H4 (cell line): ENCODE measurements around the gene KLRC3. TPM values are rescaled to one million over a fixed set of nuclear protein-coding genes. Genes with fewer than 3 reads are reported as not detected.
"Not testable (repeated sequence)": the region's sequence is repeated elsewhere in the genome, so short reads cannot be mapped to it uniquely, and the experiment has no call there.

Experiments used
- DNase-seq: peaks from one replicate; pipeline ENCODE4 v3.0.0-alpha.2; 2015; ENCODE audit warnings: low spot score
- total RNA-seq: library from RNA; depleted of rRNA; stranded (reverse); fragments of >200 nt; shearing (Covaris generic); gene quantifications from 2 replicates; pipeline ENCODE4 v1.2.3, GENCODE V29; 2014; rRNA removed

Gene KLRC3
- total RNA-seq, 1 experiment from 2014 or later, result 0.37 TPM

GRCh38 chr12:10369557-10370415 is 50.6 kb downstream of the KLRC3 start:
- no peak for DNase-seq

- DNase-seq, result no peak
Observed at GRCh38 chr12:10368206-10369171, 51.9 kb downstream of the KLRC3 start.

- not testable (repeated sequence) for DNase-seq
Observed at GRCh38 chr12:10367714-10368113, 52.7 kb downstream of the KLRC3 start.

- no peak for DNase-seq
Observed at GRCh38 chr12:10366875-10367274, 53.5 kb downstream of the KLRC3 start.

GRCh38 chr12:10365696-10366405 is 54.5 kb downstream of the KLRC3 start:
- peak; percentile 82 for DNase-seq

GRCh38 chr12:10364815-10365622 is 55.4 kb downstream of the KLRC3 start:
- peak; percentile 94 for DNase-seq

- peak; percentile 65 for DNase-seq
Observed at GRCh38 chr12:10363914-10364814, 56.2 kb downstream of the KLRC3 start.

GRCh38 chr12:10363658-10363913 is 56.8 kb downstream of the KLRC3 start:
- DNase-seq, result no peak

GRCh38 chr12:10362828-10363657 is 57.4 kb downstream of the KLRC3 start:
- peak; percentile 71 for DNase-seq

GRCh38 chr12:10362325-10362724 is 58.1 kb downstream of the KLRC3 start:
- DNase-seq, result no peak

Other genes starting within 250 kb of the KLRC3 start
- 7.3 and 8.7 TPM in 2 replicates for gene OLR1, start 248.5 kb downstream of the KLRC3 start, total RNA-seq
- gene TMEM52B, start 241.6 kb downstream of the KLRC3 start, total RNA-seq, result 0.10 and 1.5 TPM in 2 replicates
- gene GABARAPL1, start 207.7 kb downstream of the KLRC3 start, total RNA-seq, result 73.5 and 75.5 TPM in 2 replicates
- 0.77 and 6.7 TPM in 2 replicates for gene KLRD1, start 112.7 kb downstream of the KLRC3 start, total RNA-seq
- not detected in 2 replicates for gene KLRK1, start 30.6 kb downstream of the KLRC3 start, total RNA-seq
- not detected in 2 replicates for gene KLRC4, start 10.8 kb downstream of the KLRC3 start, total RNA-seq
- gene KLRC2, start 15.4 kb upstream of the KLRC3 start, total RNA-seq, result 0.23 TPM in 1 of 2 replicates, not detected in the other
- not detected in 2 replicates for gene KLRC1, start 32.8 kb upstream of the KLRC3 start, total RNA-seq
- 0.66 and 0.83 TPM in 2 replicates for gene EIF2S3B, start 85.3 kb upstream of the KLRC3 start, total RNA-seq
- 63.2 and 116 TPM in 2 replicates for gene MAGOHB, start 193.0 kb upstream of the KLRC3 start, total RNA-seq